K562 (cell line): ENCODE data around the gene PTGR2.
"Not testable (repeated sequence)": the region's sequence is repeated elsewhere in the genome, so short reads cannot be mapped to it uniquely, and the experiment has no call there.

Source experiments
- EZH2 ChIP-seq: IDR thresholded peaks from 2 replicates; pipeline ENCODE4 v1.6.1; 2012; ENCODE audit warnings: low read depth, mild to moderate bottlenecking, inconsistent platforms, low read length, borderline replicate concordance
- NR2C2 ChIP-seq, 2 experiments: fragments of 200-800 bp in 1 of 2; sonication (Bioruptor generic) in 1 of 2; sonication (generic) in 1 of 2; formaldehyde crosslinking in 1 of 2; IDR thresholded peaks; 2 replicates each; pipeline versions ENCODE4 v1.6.1 to v1.8.0; 2016 to 2022; ENCODE audit warnings: mild to moderate bottlenecking in 1 of 2, missing compliant biosample characterization in 1 of 2, missing genetic modification characterization in 1 of 2, missing genetic modification reagents in 1 of 2
- POLR2A ChIP-seq: fragments of 450-650 bp; conservative IDR thresholded peaks from 2 replicates; pipeline ENCODE4 v1.6.1; 2016
- SRF ChIP-seq, 2 experiments: fragments of 250-450, 450-650 bp in 1 of 2; sonication (Bioruptor Pico) in 1 of 2; sonication (generic) in 1 of 2; formaldehyde crosslinking; IDR thresholded peaks; 2 replicates each; pipeline versions ENCODE4 v1.5.0 to v1.5.1; 2020 to 2022; ENCODE audit warnings: mild to moderate bottlenecking in 1 of 2, missing genetic modification reagents in 1 of 2
- YY1 ChIP-seq, 3 experiments: IDR thresholded peaks; 2 replicates each; pipeline ENCODE4 v1.6.1; 2011; ENCODE audit warnings: low read length in 2 of 3, mild to moderate bottlenecking in 2 of 3, moderate library complexity in 2 of 3, borderline replicate concordance in 1 of 3, control low read depth in 1 of 3, low read depth in 1 of 3; ENCODE audit not compliant: insufficient read depth in 3 of 3, insufficient replicate concordance in 2 of 3, control insufficient read depth in 1 of 3, insufficient read length in 1 of 3; ENCODE audit errors: extremely low read depth in 1 of 3

DNA sequence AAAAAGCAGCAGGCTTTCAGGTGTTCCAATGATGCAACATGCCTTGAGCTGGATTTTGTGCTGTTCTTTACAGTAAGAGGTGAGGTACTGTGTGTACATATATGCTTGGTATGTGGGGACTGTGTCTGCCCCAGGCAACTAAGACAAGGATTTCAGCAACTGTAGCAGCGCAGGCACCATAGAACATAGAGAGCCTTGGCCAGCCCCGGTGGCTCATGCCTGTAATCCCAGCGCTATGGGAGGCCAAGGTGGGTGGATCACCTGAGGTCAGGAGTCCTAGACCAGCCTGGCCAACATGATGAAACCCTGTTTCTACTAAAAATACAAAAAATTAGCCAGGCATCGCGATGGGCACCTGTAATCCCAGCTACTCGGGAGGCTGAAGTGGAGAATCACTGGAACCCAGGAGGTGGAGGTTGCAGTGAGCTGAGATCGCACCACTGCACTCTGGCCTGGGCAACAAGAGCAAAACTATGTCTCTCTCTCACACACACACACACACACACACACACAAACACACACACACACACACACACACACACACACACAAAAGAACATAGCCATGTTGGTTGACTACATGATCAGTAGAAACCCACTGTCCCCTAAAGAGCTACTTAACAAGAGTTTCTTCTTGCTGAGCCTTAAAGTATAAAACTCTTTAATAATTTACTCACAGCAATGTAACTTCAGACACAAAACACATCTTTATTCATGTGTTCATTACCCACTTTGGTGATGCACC is 13.2 kb upstream of the PTGR2 start:
- TF ChIP-seq SRF (CRISPR knock-in tag; IDR thresholded peaks at IDR 0.05); POLR2A; NR2C2 (CRISPR knock-in tag; IDR thresholded peaks at IDR 0.05); NR2C2 (tag; IDR thresholded peaks at IDR 0.05); EZH2; YY1 (IDR thresholded peaks at IDR 0.05; ENCODE audit: borderline replicate concordance in 1 of 3, control insufficient read depth in 1 of 3, extremely low read depth in 1 of 3, insufficient read depth in 3 of 3, insufficient read length in 1 of 3, insufficient replicate concordance in 2 of 3, low read depth in 1 of 3, low read length in 2 of 3): not testable (repeated sequence)
